Measurements from ENCODE around the gene PPP1R13L.

DNA sequence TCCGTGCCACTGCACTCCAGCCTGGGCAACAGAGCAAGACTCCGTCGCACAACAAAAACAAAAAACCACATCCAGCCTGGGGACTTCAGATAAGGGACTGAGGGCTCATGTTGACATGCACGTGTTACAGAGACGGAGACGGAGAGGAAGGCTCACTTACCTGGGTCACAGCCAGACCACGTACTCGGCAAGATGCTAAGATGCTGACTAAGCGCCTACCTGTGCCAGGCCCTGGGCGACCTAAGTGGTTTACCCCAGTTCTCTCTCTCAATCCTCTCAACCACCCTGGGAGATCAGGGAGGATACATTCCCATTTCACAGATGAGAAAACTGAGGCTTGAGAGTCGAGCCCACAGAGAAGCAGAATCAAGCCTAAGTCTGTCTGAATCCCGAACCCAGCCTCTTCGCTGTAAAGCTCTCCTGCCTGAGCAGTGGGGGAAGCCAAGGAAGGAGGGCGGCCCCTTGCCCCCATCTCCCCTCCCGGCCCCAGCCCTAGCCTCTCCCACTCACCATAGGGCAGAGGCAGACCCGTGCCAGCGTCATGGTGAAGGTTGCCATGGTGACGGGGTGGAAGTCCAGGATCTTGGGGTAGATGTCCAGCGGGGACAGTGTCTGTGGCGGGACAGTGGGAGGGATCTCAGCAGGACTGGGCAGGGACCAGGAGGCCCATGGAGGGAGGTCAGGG, 48.0 kb downstream of the PPP1R13L start:
- TF ChIP-seq CTCF (IDR thresholded peaks at IDR 0.05; ENCODE audit: low read depth, low read length) = no peak
- no peak for TF ChIP-seq EZH2phosphoT487 (IDR thresholded peaks at IDR 0.05; ENCODE audit: low read depth)
